Islet precursor cell (in vitro differentiated cells): Measurements from ENCODE around the gene DLL1.
"Not testable (repeated sequence)": the region's sequence is repeated elsewhere in the genome, so short reads cannot be mapped to it uniquely, and the experiment has no call there.

Experiments used
- DNase-seq: peaks from one replicate; pipeline ENCODE4 v3.0.0-alpha.2; 2018

The DLL1 gene

DNA sequence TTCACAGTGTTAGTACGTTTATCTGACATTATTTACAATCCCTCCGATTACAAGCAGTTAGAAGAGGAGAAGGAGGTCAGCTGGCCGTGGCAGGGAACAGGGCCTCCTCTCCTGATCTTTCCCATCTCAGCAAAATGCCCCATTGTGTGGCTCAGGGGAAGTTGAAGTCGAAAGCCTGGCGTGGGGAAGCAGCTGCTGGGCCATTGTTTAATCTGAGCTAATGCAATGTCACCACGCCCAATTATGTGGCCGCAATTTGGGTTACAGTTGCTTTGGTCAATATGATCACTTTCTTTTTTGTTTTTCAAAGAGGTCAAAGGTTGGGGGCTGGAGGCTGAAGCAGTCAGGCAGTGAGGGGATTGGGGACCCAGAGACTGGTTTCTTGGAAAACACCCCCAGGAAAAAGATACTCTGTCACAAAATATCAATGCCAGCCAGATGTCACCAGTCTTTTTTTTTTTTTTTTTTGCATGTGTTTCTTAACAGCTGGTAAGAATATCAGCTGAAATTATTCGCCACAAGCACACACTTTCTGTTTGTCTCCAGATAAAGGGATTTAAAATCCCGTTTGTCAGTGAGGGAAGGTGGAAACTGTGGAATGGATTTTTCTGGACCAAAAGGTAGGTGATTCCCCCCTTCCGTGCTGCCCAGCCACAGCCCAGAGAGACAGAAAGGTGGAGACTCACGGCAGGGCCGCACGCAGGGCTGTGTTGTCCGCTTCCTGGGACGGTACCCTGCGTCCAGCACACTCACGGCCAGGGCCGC lies 24.6 kb downstream of the DLL1 start:
- no peak for DNase-seq

DNA sequence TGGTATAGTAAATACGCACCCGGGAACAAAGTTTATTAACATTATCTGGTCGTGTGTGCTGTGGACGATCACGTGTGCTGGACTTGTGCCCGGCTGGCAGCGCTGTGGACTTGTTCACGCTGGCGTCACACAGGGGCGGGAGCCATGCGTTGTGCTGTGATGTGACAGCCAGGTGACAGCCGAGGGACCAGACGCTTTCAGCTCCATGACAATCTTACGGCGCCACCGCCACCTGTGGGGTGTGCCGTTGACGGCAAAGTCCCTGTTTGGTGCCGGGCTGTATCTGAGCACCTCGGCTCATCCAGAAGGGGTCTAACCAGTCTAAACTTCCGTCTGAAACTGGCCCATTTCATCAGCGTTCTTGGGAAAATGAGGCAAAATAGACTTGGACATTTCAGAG lies 25.2 kb downstream of the DLL1 start:
- DNase-seq, result no peak

DNA sequence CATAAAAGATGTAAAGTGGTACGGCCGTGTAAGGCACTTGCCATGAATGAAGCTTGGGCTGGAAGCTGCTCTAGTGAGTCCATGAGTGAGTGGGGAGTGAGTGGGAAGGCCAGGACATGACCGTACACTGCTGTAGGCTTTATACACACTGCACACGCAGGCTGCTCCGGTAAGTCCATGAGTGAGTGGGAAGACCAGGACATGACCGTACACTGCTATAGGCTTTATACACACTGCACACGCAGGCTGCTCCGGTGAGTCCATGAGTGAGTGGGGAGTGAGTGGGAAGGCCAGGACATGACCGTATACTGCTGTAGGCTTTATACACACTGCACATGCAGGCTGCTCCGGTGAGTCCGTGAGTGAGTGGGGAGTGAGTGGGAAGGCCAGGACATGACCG lies 26.2 kb downstream of the DLL1 start:
- not testable (repeated sequence) for DNase-seq

DNA sequence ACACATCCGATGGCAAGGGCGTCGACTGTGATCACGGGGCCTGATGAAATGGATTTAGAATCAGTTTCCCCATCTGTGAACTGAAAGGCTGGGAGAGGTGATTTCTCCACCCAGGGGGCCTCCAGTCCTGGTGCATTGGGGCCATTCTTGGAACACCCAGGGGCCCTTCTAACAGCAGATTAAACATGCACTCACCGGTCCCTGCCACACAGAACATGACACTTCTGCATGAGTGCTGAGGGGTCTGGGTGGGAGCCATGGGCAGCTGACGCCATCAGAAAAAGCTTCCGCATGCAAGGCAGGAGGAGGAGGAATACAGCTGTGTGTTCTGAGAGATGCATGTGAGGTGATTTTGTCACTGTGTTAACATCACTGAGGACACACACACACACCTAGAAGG lies 26.8 kb downstream of the DLL1 start:
- DNase-seq, result no peak

DNA sequence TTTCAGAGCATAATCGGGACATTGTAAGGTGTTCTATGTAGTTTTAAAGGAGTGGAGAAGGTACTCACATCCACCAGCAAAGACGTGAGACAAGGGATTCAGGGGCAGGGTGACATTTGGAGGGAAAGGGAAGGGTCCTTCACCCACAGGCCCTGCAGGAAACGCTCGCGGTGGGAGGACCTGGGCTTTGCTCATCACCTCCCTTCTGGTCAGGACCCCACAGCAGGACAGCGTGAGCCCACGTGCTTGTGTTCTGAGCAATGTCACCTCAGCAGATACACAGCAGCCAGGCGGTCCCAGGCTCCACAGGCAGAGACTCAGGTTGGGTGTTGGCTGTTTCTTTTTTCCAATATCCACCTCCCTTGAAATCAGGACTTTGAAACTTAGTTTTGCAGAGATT lies 27.5 kb downstream of the DLL1 start:
- DNase-seq, result no peak

DNA sequence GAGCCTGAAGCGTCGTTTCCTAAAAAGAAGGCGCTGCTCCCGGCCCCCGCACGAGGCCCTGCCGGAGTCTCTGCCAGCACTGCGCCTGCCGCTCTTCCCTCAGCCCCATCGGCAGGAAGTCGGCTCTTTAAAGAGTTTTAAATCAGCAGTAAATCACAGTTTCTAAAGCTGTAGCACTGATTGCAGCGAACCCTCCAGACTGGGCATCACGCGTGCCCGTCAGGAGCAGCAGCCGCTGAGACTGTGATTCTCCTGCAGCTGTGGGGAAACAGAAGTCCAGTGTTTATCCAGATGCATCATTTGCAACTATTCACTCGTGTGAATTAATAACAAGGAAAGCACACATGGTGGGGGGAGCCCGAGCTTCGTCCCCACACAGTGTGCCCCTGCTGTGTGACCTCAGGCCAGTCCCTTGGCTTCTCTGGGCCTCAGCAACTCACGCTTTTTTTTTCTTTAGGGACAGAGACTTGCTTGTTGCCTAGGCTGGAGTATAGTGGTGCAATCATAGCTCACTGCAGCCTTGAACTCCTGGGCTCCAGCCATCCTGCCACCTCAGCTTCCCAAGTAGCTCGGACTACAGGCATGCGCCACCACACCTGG lies 28.3 kb downstream of the DLL1 start:
- no peak for DNase-seq

DNA sequence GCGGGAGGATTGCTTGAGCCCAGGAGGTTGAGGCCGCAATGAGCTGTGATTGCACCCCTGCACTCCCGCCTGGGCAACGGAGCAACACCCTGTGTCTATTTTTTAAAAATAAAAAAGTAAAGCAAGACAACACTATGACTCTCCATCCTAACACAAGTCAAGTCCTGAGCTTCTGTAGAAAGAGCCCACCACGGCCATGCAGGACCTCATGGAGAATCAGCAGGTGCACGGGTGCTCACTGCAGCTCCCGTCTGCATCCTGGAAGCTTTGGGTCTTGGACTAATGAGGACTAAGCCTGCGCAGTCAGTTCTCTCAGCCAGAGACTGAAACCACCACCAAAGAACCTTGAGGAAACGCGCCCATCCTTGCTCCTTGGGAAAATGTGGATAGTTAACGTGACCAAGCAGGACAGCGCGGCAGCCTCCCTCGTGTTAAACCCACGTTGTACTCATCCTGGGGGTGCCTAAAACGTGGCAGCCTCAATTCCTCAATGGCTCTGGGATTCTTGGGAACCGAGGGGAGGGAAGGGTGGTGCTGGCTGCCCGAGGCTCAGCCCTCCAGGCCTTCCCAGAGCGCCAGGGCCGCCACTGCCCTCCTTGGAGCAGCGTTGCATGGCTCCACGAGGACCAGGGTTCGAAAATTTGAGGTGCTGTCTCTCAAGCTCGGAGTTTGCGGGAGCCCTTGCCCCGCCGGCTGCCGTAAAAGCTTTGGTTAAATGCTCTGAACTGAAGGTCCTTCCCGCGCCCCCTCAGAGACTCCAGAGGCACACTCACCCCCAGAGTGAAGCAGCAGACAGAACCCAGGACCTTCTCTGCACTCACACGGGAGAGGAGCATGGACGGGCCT lies 29.0 kb downstream of the DLL1 start:
- DNase-seq, result no peak

DNA sequence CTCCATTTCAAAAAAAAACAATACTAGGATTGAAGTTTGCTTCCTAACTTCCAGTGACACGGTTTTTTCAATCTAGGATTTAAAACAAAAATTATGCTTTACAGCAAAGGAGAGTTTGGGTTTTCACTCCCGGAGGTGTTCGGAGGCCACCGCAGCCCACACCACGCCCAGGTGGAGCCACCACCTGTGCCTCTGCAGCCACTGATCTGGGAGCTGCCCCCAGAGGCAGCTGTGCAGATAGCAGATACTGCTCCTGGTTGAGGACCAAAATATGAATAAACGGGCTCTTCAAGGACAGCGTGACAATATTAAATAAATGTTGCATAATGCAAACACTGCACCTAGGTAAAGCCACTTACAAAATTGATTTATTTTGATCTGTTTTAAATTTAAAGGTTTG lies 30.2 kb downstream of the DLL1 start:
- no peak for DNase-seq

DNA sequence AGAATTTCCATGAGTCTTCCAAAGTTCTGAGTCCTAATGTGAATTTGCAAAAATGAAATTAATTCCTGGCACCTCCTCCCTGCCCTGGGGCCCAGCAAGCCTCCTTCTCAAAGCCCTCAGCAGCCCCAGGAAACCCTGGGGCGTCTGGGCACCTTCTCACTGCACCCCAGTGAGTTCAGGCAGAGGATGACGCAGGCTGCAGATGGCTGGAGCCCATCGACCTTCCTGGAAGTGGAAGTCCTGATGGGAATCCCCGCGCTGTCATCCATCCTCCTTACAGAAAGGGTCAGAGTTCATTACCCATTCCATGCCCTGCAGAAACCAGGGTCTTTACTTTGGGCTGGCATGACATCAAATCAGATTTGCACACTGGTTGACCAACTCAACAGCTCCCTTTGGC lies 31.6 kb downstream of the DLL1 start:
- DNase-seq, result no peak

DNA sequence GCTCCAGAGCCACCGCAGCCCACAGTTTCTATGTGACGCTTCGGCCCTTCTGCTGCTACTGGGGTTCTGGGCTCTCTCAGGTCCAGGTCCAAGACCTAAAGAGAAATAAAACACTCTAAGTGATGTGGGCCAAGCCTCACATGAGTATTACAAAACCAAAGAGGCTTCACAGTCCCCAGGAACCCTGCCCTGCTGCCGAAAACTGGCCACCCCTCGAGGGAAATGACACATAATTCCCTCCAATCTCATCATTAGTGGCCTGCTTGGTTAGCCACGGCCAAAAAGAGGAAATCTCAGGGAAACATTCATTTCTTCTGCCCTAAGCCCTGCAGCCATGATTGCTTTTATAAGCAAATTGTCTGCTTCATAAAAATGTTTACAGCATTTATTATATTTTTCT lies 32.5 kb downstream of the DLL1 start:
- DNase-seq, result no peak

DNA sequence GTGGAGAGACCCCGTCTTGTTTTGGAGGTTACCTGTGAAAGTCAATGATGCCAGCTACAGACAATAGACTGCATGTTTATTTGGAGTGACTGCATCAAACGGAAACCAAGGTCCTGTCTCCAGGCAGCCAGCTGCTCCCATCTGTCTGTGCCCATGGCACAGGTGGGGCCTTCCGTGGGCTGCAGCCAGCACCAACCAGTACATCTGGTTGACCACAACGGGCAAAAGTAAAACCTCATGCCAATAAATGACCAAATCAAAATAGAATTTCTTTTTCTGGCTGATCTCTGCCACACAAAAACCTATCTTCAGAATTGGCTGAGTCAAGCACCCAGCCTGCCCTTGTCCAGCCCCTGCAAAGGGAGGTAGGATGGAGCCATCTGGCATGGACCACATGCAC lies 33.5 kb downstream of the DLL1 start:
- DNase-seq, result no peak

DNA sequence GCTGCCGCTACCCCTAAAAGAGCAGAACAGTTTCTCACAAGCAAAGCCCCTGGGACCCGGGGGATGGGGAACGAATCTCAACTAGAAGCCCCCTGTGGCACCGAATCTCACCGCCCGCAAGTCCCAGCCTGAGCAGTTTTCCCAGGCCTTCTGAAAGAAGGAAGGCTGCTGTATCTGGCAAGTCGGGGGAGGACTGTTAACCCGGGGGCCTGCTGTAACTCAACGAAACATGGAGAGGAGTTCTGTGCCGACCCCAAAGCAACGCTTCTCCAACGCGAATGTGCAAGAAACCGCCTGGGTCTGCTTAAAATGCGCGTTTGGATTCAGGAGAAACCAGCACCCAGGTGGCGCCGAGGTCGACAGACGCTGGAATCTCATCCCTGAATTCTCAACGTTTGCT lies 34.2 kb downstream of the DLL1 start:
- no peak for DNase-seq

DNA sequence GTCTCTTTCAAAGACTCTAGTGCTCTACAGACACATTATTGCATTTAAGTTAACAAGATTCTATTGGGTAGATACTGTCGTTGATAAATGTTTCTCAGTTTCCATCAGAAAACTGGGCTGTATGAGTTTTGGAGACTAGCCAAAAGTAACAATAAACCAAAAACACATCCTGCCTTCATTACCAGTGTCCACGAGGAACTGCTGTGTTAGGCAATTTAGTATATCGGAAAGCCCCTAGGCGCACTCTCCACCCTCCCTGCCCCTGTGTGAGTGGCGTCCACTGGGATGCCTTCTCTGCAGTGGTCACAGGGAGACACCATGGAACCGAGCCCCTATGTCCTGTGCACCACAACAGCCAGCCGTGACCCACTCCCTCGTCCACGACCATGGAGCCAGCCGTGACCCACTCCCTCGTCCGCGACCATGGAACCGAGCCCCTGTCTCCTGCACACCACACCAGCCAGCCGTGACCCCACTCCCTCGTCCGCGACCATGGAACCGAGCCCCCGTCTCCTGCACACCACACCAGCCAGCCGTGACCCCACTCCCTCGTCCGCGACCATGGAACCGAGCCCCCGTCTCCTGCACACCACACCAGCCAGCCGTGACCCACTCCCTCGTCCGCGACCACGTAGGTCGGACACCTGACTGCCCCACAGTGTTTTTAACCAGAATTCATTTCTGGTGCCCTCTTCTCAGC lies 35.3 kb downstream of the DLL1 start:
- no peak for DNase-seq

DNA sequence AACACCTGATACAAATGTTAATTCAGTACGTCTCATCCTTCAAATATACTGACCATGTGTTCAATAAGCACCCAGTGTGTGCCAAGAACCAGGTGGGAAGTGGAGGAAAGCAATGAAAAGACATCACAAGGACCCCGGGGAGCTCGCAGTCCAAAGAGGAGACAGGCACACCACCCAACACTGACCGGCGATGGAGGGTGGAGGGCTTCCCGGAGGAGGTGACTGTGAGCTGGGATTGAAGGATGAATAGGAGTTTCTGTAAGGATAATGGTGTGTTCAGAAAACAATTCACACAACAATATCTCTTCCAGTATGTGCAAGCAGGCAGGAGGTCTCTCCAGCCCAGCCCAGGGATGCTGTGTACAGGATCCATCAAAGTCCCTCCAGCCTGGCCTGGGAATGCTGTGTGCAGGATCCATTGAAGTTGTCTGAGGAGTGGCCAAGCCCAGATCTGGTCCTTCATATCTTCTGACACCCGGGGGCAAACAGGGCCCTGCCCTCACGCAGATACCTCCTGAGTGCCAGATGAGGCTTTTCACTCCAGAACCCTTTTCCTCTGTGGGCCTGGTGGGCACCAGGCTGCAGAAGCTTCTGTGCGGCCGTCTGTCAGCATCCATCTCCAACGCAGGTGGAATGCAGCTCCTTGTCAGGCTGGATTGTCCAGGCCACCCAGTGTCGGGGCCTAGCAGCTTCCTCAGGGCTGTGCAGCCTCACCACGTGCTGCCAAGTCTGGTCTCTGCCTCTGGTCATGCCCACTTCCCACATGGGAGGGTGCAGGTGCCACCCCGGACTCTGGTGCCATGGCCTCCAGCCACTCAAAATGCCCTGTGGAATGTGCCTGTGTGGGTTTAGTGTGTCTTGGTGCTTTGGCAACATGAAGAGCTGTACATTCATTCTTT lies 36.3 kb downstream of the DLL1 start:
- DNase-seq, result no peak

DNA sequence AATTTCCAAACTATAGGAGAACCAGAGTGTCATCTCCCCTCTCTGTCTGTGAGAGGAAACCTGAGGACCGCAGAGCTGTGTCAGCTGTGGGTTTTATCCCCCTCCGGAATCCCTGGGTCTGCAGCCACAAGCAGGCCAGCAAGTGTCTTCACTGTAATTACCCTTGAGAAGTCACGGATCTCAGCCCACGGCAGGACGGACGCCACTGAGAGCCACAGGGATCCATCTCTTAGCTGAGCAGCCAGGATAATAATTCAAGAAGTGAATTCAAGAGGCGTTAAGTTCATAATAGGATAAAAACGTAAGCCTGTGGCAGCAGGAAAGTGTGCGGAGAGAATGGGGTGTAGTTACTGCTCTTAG lies 37.0 kb downstream of the DLL1 start:
- DNase-seq, result no peak

DNA sequence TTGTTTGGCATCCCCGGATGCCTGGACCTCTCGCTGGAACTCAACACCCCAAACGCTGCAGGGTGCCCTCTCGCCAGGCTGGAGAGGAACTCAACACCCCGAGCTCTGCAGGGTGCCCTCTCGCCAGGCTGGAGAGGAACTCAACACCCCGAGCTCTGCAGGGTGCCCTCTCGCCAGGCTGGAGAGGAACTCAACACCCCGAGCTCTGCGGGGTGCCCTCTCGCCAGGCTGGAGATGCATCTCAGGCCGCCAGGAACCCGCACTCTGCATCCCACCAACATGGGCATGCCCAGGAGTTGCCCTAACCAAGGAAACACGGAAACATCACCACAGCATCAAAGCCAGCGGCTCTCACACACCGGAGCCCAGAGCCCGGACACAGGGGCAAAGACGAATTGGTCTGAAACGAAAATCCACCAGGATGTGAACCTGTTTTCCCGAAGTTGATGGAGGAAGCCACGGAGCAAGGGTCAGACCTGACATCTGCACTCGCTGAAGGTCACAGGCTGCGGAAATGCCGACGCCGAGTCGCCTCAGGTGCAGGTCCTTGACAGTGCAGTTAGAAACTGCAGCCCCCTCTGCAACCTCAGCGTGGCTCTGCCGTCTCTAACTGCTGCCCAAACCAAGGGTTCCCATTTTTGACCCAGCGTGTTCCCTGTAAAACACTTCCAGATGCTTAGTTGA lies 37.5 kb downstream of the DLL1 start:
- DNase-seq, result no peak

DNA sequence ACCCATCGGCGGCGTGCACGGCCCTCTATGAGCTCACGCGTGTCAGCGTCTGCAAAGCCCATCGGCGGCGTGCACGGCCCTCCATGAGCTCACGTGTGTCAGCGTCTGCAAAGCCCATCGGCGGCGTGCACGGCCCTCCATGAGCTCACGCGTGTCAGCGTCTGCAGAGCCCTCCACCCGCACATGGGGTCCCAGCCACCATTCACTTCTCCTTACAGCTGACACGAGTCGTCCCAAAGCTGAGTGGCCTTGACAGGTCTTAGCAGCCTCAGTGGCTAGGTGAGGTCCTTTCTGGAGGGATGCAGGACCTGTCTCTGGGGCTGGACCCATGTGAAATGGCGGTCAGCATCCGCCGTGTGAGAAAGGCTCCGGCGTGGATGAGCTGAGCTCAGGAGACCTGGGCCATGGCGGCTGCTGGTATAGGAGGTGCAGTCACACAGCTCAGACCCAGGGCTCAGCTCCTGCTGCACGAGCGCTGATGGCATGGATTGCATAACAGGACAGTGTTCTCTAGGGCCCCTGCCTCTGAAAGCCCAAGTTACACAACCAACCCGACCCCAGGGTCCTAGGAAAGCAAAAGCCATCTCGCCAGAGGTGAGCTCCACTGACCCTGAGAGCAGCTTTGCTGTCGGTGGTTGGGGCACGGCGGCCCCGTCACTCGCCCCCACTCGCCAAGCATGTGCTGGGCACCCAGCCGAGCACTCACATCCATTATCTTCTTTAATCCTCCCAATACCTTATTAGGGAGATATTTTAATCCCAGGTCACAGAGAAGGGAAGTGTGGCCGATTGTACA lies 38.9 kb downstream of the DLL1 start:
- DNase-seq, result no peak

DNA sequence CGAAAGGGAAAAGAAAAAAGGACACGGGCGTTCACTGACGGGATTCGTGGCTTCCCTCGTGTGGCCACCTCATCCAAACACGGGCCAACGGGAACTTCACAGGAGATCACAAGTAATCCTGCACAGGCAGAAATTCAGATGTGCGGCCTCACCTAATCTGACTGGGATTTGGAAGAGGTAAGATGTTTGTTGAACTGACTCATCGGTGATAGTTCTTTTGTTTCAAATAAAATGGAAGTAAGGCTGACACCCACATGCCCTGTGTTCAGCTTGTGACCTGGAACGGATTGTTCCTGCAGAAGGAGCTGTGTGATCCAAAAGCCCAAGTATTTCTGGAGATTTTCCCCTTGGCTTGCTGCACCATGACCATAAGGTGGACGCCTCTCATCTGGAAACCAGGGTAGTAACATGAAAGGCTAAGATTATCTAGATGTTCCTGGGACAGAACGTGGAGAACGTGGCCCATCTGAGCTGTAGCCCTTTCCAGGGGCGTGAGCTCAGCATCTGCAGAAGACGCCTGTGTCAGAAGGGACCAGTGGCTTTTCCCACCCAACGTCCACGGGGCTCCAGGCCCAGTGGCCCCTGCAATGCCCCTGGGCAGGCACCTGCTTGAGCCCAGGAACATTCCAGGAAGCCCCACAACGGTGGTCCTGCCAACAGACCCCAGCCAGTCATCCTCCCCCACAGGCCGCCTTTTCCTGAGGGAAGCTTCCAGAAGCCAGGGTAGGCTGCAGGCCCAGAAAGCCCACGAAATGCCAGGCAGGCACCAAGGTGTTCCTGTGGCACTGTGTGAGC lies 39.7 kb downstream of the DLL1 start:
- no peak for DNase-seq

DNA sequence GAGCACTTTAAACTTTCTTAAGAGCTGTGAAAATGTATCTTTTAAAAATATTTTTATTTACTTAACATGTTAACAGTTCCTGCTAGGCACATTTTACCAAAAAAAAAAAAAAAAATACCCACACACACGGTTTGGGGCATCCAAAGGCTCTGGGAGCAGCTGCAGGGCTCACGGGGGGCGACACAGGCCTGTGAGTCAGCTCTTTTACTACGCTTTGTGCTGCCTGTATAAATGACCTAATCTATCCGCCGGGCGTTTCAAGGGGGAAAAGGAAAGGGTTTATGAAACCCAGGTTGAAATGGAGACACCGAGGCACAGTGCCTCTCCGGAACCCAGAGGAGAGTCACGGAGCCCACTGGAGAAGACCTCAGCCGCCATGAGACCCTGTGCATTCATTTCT lies 40.4 kb downstream of the DLL1 start:
- no peak for DNase-seq

DNA sequence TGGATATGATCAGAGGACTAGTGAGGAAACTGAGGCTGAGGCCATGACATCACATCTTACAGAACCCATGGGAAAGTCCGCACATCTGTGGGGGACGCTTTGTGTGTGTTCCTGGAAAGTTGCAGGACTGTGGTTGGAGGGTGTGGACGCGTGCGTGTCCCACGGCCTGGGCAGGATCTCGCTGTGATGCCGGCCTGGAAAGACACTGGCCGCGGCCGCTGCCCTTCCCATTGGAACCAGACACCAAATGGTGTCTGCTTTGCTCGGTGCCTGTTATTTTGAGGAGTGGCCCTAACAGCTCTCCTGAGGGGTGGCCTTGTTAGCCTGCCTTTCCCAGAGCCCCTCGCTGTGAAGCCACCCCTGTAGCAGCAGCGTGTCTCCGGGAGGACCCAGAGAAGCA lies 41.1 kb downstream of the DLL1 start:
- no peak for DNase-seq
